ENCODE data around the gene BBLN. TPM values are rescaled to one million over a fixed set of nuclear protein-coding genes. Genes with fewer than 3 reads are reported as not detected.

Gene BBLN
- total RNA-seq, 4 donors from 2014 or later: 97.3 to 178 (median 149) TPM

GRCh38 chr9:128118472-128118857, 41.6 kb upstream of the BBLN start:
- intact Hi-C loops (cut with DNase I; ENCODE audit: low total_unique reads) (loop anchor here (10.0 kb wide), 1 partner anchor 84 kb away; no protein-coding TSS in a partner anchor), in situ Hi-C loops (cut with MboI; ENCODE audit: low pct_ligation_motif_present in 1 of 4, low pct_unique_long_range_greater_than_20kb in 1 of 4, low sequenced_read_pairs in 3 of 4) (loop anchor here in 1 of 4 donors (25.0 kb wide), 1 partner anchor 156 kb away; no protein-coding TSS in a partner anchor)

GRCh38 chr9:128118971-128119665, 40.9 kb upstream of the BBLN start:
- intact Hi-C loops (cut with DNase I; ENCODE audit: low total_unique reads): loop anchor here (10.0 kb wide), 1 partner anchor 84 kb away; no protein-coding TSS in a partner anchor
- Histone ChIP-seq H3K9me3 (no peaks in the 10 kb centered on the region), H3K36me3 (peaks cover 0 to 18% (median 8%) of the 10 kb centered on the region in 4 donors), H3K4me3 (no peak overlapping the region), H3K27me3 (no peaks in the 10 kb centered on the region), H3K4me1 (peaks cover 3 to 27% (median 25%) of the 10 kb centered on the region in 4 donors), H3K27ac (no peak overlapping the region)
- 75% methylated on average over 15 of the region's 15 CpGs; no CpG with 5 or more reads in 1 of the 2 donors for WGBS, 2 donors (ENCODE audit: low coverage in 1 of 2)
- in situ Hi-C loops (cut with MboI; ENCODE audit: low pct_ligation_motif_present in 1 of 4, low pct_unique_long_range_greater_than_20kb in 1 of 4, low sequenced_read_pairs in 3 of 4): loop anchor here in 1 of 4 donors (25.0 kb wide), 1 partner anchor 157 kb away; no protein-coding TSS in a partner anchor
- TF ChIP-seq POLR2AphosphoS5 (IDR thresholded peaks at IDR 0.05): no peak
- TF ChIP-seq EP300 (IDR thresholded peaks at IDR 0.05; ENCODE audit: low read depth): no peak
- no peak for TF ChIP-seq POLR2A (IDR thresholded peaks at IDR 0.05)
- TF ChIP-seq CTCF (IDR thresholded peaks at IDR 0.05): no peak
- peak; percentile 7 for DNase-seq

More at GRCh38 chr9:128118472-128118857, 41.6 kb upstream of the BBLN start:
- Histone ChIP-seq H3K27ac (no peak overlapping the region), H3K4me1 (peaks cover 3 to 28% (median 25%) of the 10 kb centered on the region in 4 donors), H3K9me3 (no peaks in the 10 kb centered on the region), H3K36me3 (peaks cover 0 to 14% (median 6%) of the 10 kb centered on the region in 4 donors), H3K27me3 (no peaks in the 10 kb centered on the region), H3K4me3 (no peak overlapping the region)
- WGBS, 2 donors (ENCODE audit: low coverage in 1 of 2): 50 to 57% methylated on average over 2 to 3 of the region's 3 CpGs
- TF ChIP-seq POLR2AphosphoS5 (IDR thresholded peaks at IDR 0.05) (no peak), CTCF (IDR thresholded peaks at IDR 0.05) (no peak), EP300 (IDR thresholded peaks at IDR 0.05; ENCODE audit: low read depth) (no peak), POLR2A (IDR thresholded peaks at IDR 0.05) (no peak)
- peak; percentile 4 for DNase-seq

GRCh38 chr9:128120061-128120740, 39.9 kb upstream of the BBLN start:
- peaks cover 3 to 34% (median 28%) of the 10 kb centered on the region in 4 donors for H3K4me1 ChIP-seq
- 75% methylated on average over 11 of the region's 20 CpGs; no CpG with 5 or more reads in 1 of the 2 donors for WGBS, 2 donors (ENCODE audit: low coverage in 1 of 2)
- in situ Hi-C loops (cut with MboI; ENCODE audit: low pct_ligation_motif_present in 1 of 4, low pct_unique_long_range_greater_than_20kb in 1 of 4, low sequenced_read_pairs in 3 of 4): loop anchor here in 1 of 4 donors (25.0 kb wide), 1 partner anchor 158 kb away; no protein-coding TSS in a partner anchor
- H3K9me3 ChIP-seq: no peaks in the 10 kb centered on the region
- intact Hi-C loops (cut with DNase I; ENCODE audit: low total_unique reads): no loop called here
- no peaks in the 10 kb centered on the region for H3K27me3 ChIP-seq
- no peak overlapping the region for H3K27ac ChIP-seq
- DNase-seq: peak; percentile 8
- H3K36me3 ChIP-seq: peaks cover 0 to 21% (median 10%) of the 10 kb centered on the region in 4 donors
- TF ChIP-seq EP300 (IDR thresholded peaks at IDR 0.05; ENCODE audit: low read depth) (no peak), POLR2AphosphoS5 (IDR thresholded peaks at IDR 0.05) (no peak), CTCF (IDR thresholded peaks at IDR 0.05) (no peak), POLR2A (IDR thresholded peaks at IDR 0.05) (no peak)
- no peak overlapping the region for H3K4me3 ChIP-seq

Measured in transverse colon (tissue), 4 donors.